Measurements from ENCODE around the gene DISC1.

DNA sequence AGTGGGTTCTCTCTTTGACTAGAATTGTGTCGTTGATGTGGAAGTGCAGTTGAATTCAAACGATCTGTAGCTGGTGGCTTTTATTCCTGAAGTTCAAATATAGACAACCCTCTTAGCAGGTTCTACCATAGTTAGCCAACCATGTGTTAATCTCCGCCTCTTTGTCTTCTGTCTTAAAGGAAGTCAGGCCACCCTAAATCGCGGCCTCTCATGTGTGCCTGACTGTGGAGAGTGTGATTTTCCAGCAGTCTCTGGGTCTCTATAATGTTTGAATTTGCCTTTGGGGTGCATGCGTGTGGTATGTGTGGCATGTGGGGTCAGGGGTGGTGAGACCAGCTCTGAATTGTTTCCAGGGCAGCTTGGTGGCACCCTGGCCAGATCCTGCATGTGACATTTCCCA, 244.9 kb downstream of the DISC1 start:
- TF ChIP-seq, protein P1, sequence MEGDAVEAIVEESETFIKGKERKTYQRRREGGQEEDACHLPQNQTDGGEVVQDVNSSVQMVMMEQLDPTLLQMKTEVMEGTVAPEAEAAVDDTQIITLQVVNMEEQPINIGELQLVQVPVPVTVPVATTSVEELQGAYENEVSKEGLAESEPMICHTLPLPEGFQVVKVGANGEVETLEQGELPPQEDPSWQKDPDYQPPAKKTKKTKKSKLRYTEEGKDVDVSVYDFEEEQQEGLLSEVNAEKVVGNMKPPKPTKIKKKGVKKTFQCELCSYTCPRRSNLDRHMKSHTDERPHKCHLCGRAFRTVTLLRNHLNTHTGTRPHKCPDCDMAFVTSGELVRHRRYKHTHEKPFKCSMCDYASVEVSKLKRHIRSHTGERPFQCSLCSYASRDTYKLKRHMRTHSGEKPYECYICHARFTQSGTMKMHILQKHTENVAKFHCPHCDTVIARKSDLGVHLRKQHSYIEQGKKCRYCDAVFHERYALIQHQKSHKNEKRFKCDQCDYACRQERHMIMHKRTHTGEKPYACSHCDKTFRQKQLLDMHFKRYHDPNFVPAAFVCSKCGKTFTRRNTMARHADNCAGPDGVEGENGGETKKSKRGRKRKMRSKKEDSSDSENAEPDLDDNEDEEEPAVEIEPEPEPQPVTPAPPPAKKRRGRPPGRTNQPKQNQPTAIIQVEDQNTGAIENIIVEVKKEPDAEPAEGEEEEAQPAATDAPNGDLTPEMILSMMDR (conservative IDR thresholded peaks at IDR 0.05 in 1 of 2, IDR thresholded peaks at IDR 0.05 in 1 of 2; ENCODE audit: extremely low read depth in 1 of 2, insufficient read depth in 1 of 2, low read depth in 1 of 2, low read length in 2 of 2): no peak
- TF ChIP-seq EZH2 (IDR thresholded peaks at IDR 0.05; ENCODE audit: borderline replicate concordance, low read length): no peak
